Testis (tissue), 3 donors: ENCODE measurements around the gene NPAS1. TPM values are rescaled to one million over a fixed set of nuclear protein-coding genes. Genes with fewer than 3 reads are reported as not detected.
A peak's percentile ranks its signal among the peaks of the same experiment; 100 is the strongest.

Experiments used
- DNase-seq: peaks from one replicate; pipeline ENCODE4 v3.0.0-alpha.2; 2019
- H3K27ac ChIP-seq, 2 donors: fragments of 200-600 bp; sonication (generic); one replicate each; pipeline ENCODE4 v1.5.1; 2019
- H3K27me3 ChIP-seq: fragments of 200-600 bp; sonication (generic); one replicate; pipeline ENCODE4 v1.5.1; 2019
- H3K36me3 ChIP-seq: fragments of 200-600 bp; sonication (generic); one replicate; pipeline ENCODE4 v1.5.1; 2017; ENCODE audit warnings: low read depth; ENCODE audit errors: missing control alignments
- H3K4me1 ChIP-seq: fragments of 200-600 bp; sonication (generic); one replicate; pipeline ENCODE4 v1.5.1; 2019
- H3K4me3 ChIP-seq, 2 donors: fragments of 200-600 bp; sonication (generic); one replicate each; pipeline ENCODE4 v1.5.1; 2017 to 2019
- H3K9me3 ChIP-seq: fragments of 200-600 bp; sonication (generic); one replicate; pipeline ENCODE4 v1.5.1; 2017
- POLR2A ChIP-seq: fragments of 450-650 bp; IDR thresholded peaks from one replicate; pipeline ENCODE4 v1.6.1; 2017; ENCODE audit warnings: antibody characterized with exemption, mild to moderate bottlenecking, moderate library complexity
- WGBS, 2 donors: methylation state at CpG; one replicate each; pipeline ENCODE4 v1.1.5; 2018; 5-methylcytosine and 5-hydroxymethylcytosine counted together
- intact Hi-C: fragments of 100-400 bp; cut with DNase I; formaldehyde crosslinking; loops from one replicate; pipeline ENCODE4 v1.15.1; 2023; ENCODE audit warnings: low total_unique reads
- polyA plus RNA-seq: library from polyadenylated mRNA; stranded (reverse); fragments of 350-450 nt; fragmentation: Illumina TruSeq; extraction: RNeasy Lipid Tissue Mini Kit (QIAGEN cat#74804); gene quantifications from one replicate; pipeline ENCODE4 v1.2.3, GENCODE V29; 2014; ENCODE audit warnings: low read depth, low replicate concordance; ENCODE audit not compliant: insufficient read depth
- total RNA-seq, 2 donors: library from RNA; depleted of rRNA; stranded (reverse); fragments of >200 nt; gene quantifications; one replicate each; pipeline ENCODE4 v1.2.3, GENCODE V29; 2016
- TF ChIP-seq, protein P1 (sequence below), 3 experiments: fragments of 450-650 bp in 2 of 3; fragments of 200-600 bp in 1 of 3; sonication (generic) in 1 of 3; IDR thresholded peaks; one replicate each; pipeline ENCODE4 v1.5.1; 2016 to 2019; ENCODE audit warnings: antibody characterized with exemption in 3 of 3, mild to moderate bottlenecking in 2 of 3, moderate library complexity in 1 of 3

NPAS1 gene
- total and polyA plus RNA-seq, 3 donors from 2014 or later, result 1.1 to 2.5 (median 1.1) TPM

DNA sequence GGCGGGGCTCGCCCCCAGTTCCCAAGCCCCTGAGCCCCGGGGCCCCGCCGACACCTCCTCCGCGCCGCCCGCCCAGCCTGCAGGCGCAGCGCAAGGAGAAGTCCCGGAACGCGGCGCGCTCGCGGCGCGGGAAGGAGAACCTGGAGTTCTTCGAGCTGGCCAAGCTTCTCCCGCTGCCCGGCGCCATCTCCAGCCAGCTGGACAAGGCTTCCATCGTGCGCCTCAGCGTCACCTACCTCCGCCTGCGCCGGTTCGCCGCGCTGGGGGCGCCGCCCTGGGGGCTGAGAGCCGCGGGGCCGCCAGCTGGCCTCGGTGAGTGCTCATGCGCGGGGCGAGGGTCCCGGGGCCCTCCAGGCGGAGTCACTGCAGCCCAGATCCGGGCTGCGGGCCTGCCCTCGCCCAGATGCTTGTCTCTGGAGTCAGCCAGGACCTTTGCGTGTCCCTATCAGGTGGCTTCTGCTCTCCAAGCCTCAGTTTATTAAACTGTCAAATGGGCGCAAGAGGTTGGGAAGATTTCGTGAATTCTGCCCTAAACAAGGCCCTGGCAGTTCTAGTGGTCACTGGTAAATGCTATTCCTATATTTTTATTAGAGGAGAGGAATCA is 2.0 kb downstream of the NPAS1 start:
- TF ChIP-seq, protein P1, sequence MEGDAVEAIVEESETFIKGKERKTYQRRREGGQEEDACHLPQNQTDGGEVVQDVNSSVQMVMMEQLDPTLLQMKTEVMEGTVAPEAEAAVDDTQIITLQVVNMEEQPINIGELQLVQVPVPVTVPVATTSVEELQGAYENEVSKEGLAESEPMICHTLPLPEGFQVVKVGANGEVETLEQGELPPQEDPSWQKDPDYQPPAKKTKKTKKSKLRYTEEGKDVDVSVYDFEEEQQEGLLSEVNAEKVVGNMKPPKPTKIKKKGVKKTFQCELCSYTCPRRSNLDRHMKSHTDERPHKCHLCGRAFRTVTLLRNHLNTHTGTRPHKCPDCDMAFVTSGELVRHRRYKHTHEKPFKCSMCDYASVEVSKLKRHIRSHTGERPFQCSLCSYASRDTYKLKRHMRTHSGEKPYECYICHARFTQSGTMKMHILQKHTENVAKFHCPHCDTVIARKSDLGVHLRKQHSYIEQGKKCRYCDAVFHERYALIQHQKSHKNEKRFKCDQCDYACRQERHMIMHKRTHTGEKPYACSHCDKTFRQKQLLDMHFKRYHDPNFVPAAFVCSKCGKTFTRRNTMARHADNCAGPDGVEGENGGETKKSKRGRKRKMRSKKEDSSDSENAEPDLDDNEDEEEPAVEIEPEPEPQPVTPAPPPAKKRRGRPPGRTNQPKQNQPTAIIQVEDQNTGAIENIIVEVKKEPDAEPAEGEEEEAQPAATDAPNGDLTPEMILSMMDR (IDR thresholded peaks at IDR 0.05), result no peak
- no peak for DNase-seq
- no peaks in the 10 kb centered on the region for H3K9me3 ChIP-seq
- H3K27ac ChIP-seq, result no peak overlapping the region
- peaks cover 16% of the 10 kb centered on the region for H3K4me1 ChIP-seq
- intact Hi-C loops, result no loop called here
- no peaks in the 10 kb centered on the region for H3K36me3 ChIP-seq
- no peaks in the 10 kb centered on the region for H3K27me3 ChIP-seq
- peak overlapping the region in 1 of 2 donors; percentile 32 for H3K4me3 ChIP-seq
- 3 to 5% methylated on average over 20 to 50 of the region's 50 CpGs for WGBS, 2 donors

DNA sequence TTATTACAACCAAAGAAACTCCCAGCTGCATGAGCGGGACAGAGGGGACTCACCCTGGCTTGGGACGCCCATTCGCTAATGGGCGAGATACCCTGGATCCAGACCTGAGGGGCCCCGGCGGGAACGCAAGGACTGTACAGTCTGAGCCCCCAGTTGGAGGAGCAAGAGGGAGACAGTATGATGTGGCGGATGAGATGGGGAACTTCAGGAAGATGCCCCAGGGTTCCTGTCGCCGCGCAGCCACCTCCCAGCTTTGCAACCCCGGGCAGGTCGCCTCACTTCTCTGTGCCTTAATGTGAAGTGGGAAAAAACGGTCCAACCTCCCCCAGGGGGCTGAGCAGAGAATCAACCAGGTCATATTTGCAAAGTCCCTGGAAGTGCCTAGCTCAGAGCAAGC is 2.5 kb downstream of the NPAS1 start:
- Histone ChIP-seq H3K36me3 (no peaks in the 10 kb centered on the region), H3K4me3 (peak overlapping the region in 1 of 2 donors; percentile 32), H3K4me1 (peaks cover 16% of the 10 kb centered on the region), H3K9me3 (no peaks in the 10 kb centered on the region), H3K27ac (no peak overlapping the region), H3K27me3 (no peaks in the 10 kb centered on the region)
- no peak for DNase-seq
- intact Hi-C loops, result no loop called here
- WGBS, 2 donors, result 16 to 35% methylated on average over 4 to 14 of the region's 14 CpGs
- TF ChIP-seq, protein P1 (IDR thresholded peaks at IDR 0.05), result no peak
- no peak for TF ChIP-seq POLR2A

DNA sequence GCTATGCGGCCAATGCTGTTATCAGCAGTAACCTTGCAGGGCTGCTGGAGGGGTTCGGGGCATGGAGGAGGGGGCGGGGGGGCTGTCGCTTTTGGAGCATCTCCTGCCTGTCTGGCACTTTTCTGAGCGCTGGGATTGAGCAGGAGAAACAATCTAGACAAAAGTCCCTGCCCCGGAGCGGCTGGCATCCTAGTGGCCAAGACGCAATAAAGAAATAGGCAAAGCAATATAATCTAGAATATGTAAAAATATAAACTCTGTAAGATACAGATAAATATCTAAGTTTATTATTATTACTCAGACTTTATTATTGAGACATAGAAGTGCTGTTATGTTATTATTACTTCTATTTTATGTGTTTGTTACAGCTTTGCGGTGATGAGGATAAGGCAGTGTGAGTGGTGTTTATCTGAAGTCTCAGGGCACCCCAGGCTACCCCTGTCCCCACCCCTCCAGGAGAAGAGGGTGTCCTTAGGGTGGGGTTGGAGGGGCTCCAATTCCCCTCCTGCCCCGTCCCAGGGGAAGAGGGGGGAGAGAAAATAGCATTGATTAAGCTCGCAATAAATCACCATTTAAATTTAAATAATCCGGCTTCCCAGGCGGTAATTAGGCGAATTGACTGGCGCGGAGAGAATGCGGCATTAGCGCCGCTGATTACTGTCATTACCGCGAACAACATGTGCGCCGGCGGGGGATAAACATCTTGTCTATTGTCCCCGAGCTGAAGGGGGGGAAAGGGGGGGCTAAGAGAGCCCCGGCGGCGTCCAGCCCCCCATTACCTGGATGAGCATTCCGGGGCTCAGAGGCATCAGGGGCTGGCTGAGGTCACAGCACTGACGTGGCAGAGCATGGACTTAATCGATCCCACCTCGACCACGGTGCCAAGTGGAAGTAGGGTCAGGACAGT is 3.2 kb downstream of the NPAS1 start:
- DNase-seq, result no peak
- WGBS, 2 donors, result 4 to 5% methylated on average over 33 of the region's 33 CpGs
- H3K9me3 ChIP-seq, result no peaks in the 10 kb centered on the region
- H3K4me3 ChIP-seq, result no peak overlapping the region
- no peak overlapping the region for H3K27ac ChIP-seq
- TF ChIP-seq POLR2A, result no peak
- TF ChIP-seq, protein P1 (IDR thresholded peaks at IDR 0.05), result no peak
- peaks cover 16% of the 10 kb centered on the region for H3K4me1 ChIP-seq
- no peaks in the 10 kb centered on the region for H3K27me3 ChIP-seq
- intact Hi-C loops, result no loop called here
- no peaks in the 10 kb centered on the region for H3K36me3 ChIP-seq

DNA sequence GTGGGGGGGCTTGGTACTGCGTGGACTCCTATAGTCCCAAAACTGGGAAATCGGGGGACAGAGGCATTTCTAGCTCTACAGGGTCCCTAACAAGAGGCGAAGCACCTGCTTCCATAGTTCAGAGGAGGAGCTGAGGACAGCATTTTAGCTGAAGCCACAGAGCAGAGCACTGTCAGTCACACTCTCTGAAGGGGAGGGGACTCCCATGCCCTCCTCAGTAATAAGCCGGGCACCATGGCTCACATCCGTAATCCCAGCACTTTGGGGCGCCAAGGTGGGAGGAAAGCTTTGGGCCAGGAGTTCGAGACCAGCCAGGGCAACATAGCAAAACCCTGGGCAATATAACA is 3.8 kb downstream of the NPAS1 start:
- TF ChIP-seq, protein P1 (IDR thresholded peaks at IDR 0.05), result no peak
- TF ChIP-seq POLR2A, result no peak
- H3K27me3 ChIP-seq, result no peaks in the 10 kb centered on the region
- H3K4me1 ChIP-seq, result peaks cover 16% of the 10 kb centered on the region
- H3K4me3 ChIP-seq, result no peak overlapping the region
- 24 to 34% methylated on average over 7 of the region's 7 CpGs for WGBS, 2 donors
- H3K27ac ChIP-seq, result no peak overlapping the region
- intact Hi-C loops, result no loop called here
- DNase-seq, result no peak
- H3K9me3 ChIP-seq, result no peaks in the 10 kb centered on the region
- H3K36me3 ChIP-seq, result no peaks in the 10 kb centered on the region
